ENCODE measurements around the gene ACAT1. TPM values are rescaled to one million over a fixed set of nuclear protein-coding genes. Genes with fewer than 3 reads are reported as not detected.
"Not testable (repeated sequence)": the region's sequence is repeated elsewhere in the genome, so short reads cannot be mapped to it uniquely, and the experiment has no call there.

ACAT1 gene
- total RNA-seq, 1 donor from 2014 or later: 52.6 TPM

GRCh38 chr11:108148556-108148955 lies 27.2 kb downstream of the ACAT1 start:
- no peak for TF ChIP-seq CTCF (conservative IDR thresholded peaks at IDR 0.05)
- Mint-ChIP-seq H3K36me3 (peaks cover 44% of the 10 kb centered on the region), H3K9me3 (no peaks in the 10 kb centered on the region), H3K4me1 (ENCODE audit: unreplicated experiment) (no peaks in the 10 kb centered on the region), H3K27ac (no peak overlapping the region), H3K4me3 (no peak overlapping the region), H3K27me3 (no peaks in the 10 kb centered on the region)
- no peak for DNase-seq (ENCODE audit: extremely low spot score, unreplicated experiment)

- Mint-ChIP-seq H3K36me3 (peaks cover 18% of the 10 kb centered on the region), H3K27ac (no peak overlapping the region), H3K4me3 (no peak overlapping the region), H3K9me3 (no peaks in the 10 kb centered on the region), H3K27me3 (no peaks in the 10 kb centered on the region), H3K4me1 (ENCODE audit: unreplicated experiment) (no peaks in the 10 kb centered on the region)
- DNase-seq (ENCODE audit: extremely low spot score, unreplicated experiment): no peak
- no peak for TF ChIP-seq CTCF (conservative IDR thresholded peaks at IDR 0.05)
Observed at GRCh38 chr11:108154591-108154990, 33.2 kb downstream of the ACAT1 start.

- no peak overlapping the region for H3K27ac Mint-ChIP-seq
- TF ChIP-seq CTCF (conservative IDR thresholded peaks at IDR 0.05): no peak
- H3K27me3 Mint-ChIP-seq: no peaks in the 10 kb centered on the region
- peaks cover 5% of the 10 kb centered on the region for H3K36me3 Mint-ChIP-seq
- no peak for DNase-seq (ENCODE audit: extremely low spot score, unreplicated experiment)
- no peaks in the 10 kb centered on the region for H3K4me1 Mint-ChIP-seq (ENCODE audit: unreplicated experiment)
- no peak overlapping the region for H3K4me3 Mint-ChIP-seq
- no peaks in the 10 kb centered on the region for H3K9me3 Mint-ChIP-seq
Observed at GRCh38 chr11:108160970-108161566, 39.7 kb downstream of the ACAT1 start.

GRCh38 chr11:108162878-108163277 lies 41.5 kb downstream of the ACAT1 start:
- H3K36me3 Mint-ChIP-seq; DNase-seq (ENCODE audit: extremely low spot score, unreplicated experiment); H3K27me3 Mint-ChIP-seq; H3K4me3 Mint-ChIP-seq; H3K9me3 Mint-ChIP-seq; H3K4me1 Mint-ChIP-seq (ENCODE audit: unreplicated experiment); H3K27ac Mint-ChIP-seq: not testable (repeated sequence)

GRCh38 chr11:108167624-108168023 lies 46.3 kb downstream of the ACAT1 start:
- no peak for TF ChIP-seq CTCF (conservative IDR thresholded peaks at IDR 0.05)
- Mint-ChIP-seq H3K27me3 (no peaks in the 10 kb centered on the region), H3K4me3 (no peak overlapping the region), H3K27ac (no peak overlapping the region), H3K4me1 (ENCODE audit: unreplicated experiment) (no peaks in the 10 kb centered on the region), H3K9me3 (no peaks in the 10 kb centered on the region), H3K36me3 (peaks cover 23% of the 10 kb centered on the region)
- DNase-seq (ENCODE audit: extremely low spot score, unreplicated experiment): no peak

- TF ChIP-seq CTCF (conservative IDR thresholded peaks at IDR 0.05): no peak
- Mint-ChIP-seq H3K9me3 (no peaks in the 10 kb centered on the region), H3K36me3 (peaks cover 28% of the 10 kb centered on the region), H3K4me1 (ENCODE audit: unreplicated experiment) (no peaks in the 10 kb centered on the region), H3K27ac (no peak overlapping the region), H3K4me3 (no peak overlapping the region), H3K27me3 (no peaks in the 10 kb centered on the region)
- DNase-seq (ENCODE audit: extremely low spot score, unreplicated experiment): no peak
Observed at GRCh38 chr11:108170184-108170583, 48.8 kb downstream of the ACAT1 start.

Measured in type B pancreatic cell (in vitro differentiated cells).